OCI-M2 (cell line): ENCODE data around the gene CCDC28B.

ENCODE experiments used
- DNase-seq: peaks from one replicate; lab custom pipeline; 2025; ENCODE audit not compliant: unreplicated experiment; lab: John Stamatoyannopoulos, UW

The CCDC28B gene

GRCh38 chr1:32220746-32221580 lies 20.6 kb downstream of the CCDC28B start:
- DNase-seq, result no peak

- DNase-seq, result no peak
Measured at GRCh38 chr1:32221581-32221979, 21.2 kb downstream of the CCDC28B start.

- DNase-seq, result peak; percentile 53
Measured at GRCh38 chr1:32221980-32222755, 21.8 kb downstream of the CCDC28B start, which contains the start of the genes EIF3I and TMEM234. Gene EIF3I (plus strand): TSS chr1:32222407. CDS start chr1:32222442, 35 bp downstream. Gene TMEM234 (minus strand): TSS chr1:32222353. CDS start chr1:32222322, 31 bp downstream.

GRCh38 chr1:32223683-32224082 lies 23.3 kb downstream of the CCDC28B start:
- no peak for DNase-seq

GRCh38 chr1:32224285-32224684 lies 23.9 kb downstream of the CCDC28B start:
- DNase-seq, result no peak

- no peak for DNase-seq
Measured at GRCh38 chr1:32228771-32229170, 28.4 kb downstream of the CCDC28B start.

- no peak for DNase-seq
Measured at GRCh38 chr1:32231843-32232432, 31.5 kb downstream of the CCDC28B start.

- DNase-seq, result no peak
Measured at GRCh38 chr1:32232558-32233304, 32.3 kb downstream of the CCDC28B start.

GRCh38 chr1:32234792-32235191 lies 34.4 kb downstream of the CCDC28B start:
- no peak for DNase-seq

- no peak for DNase-seq
Measured at GRCh38 chr1:32239337-32239736, 38.9 kb downstream of the CCDC28B start.

- no peak for DNase-seq
Measured at GRCh38 chr1:32239790-32240139, 39.4 kb downstream of the CCDC28B start.

- DNase-seq, result no peak
Measured at GRCh38 chr1:32240140-32240951, 40.0 kb downstream of the CCDC28B start.

- no peak for DNase-seq
Measured at GRCh38 chr1:32241001-32241763, 40.8 kb downstream of the CCDC28B start.

GRCh38 chr1:32242341-32242851 lies 42.0 kb downstream of the CCDC28B start:
- DNase-seq, result no peak

- DNase-seq, result no peak
Measured at GRCh38 chr1:32246888-32247273, 46.5 kb downstream of the CCDC28B start, which contains the start of gene FAM167B. Gene FAM167B (plus strand): TSS chr1:32247222. CDS start chr1:32247422, 200 bp downstream.

GRCh38 chr1:32247452-32247851 lies 47.1 kb downstream of the CCDC28B start:
- DNase-seq, result no peak

GRCh38 chr1:32247983-32248889 lies 47.8 kb downstream of the CCDC28B start:
- DNase-seq, result no peak
